K562 (cell line): Measurements from ENCODE around the gene CSF2. TPM values are rescaled to one million over a fixed set of nuclear protein-coding genes. Genes with fewer than 3 reads are reported as not detected.
A peak's percentile ranks its signal among the peaks of the same experiment; 100 is the strongest.

Experiments used
- ATAC-seq: fragments of 200-7000 bp; cut with Tn5 transposase; 3 replicates; pipeline ENCODE4 v1.9.1; 2020; ENCODE audit warnings: moderate library complexity
- BruUV-seq: library from RNA; stranded (reverse); fragments of 400-500 nt; replicated peaks from 2 replicates; lab custom pipeline; 2021; lab: Mats Ljungman, UMichigan
- CTCF ChIA-PET: fragments of 300-600 bp; formaldehyde crosslinking; extraction: SDS; loops from one replicate; lab custom pipeline; 2021; ENCODE audit warnings: low intra/inter-chr PET ratio; lab: Yijun Ruan, JAX
- POLR2A ChIA-PET: fragments of 300-600, 350-650 bp; sonication (Branson Sonifier 250); formaldehyde crosslinking; extraction: SDS; loops from one replicate; lab custom pipeline; 2021; ENCODE audit warnings: antibody characterized with exemption, inconsistent platforms; lab: Yijun Ruan, JAX
- DNase-seq, 4 experiments: peaks; one replicate each; pipeline versions ENCODE4 v3.0.0 to v3.0.0-alpha.2; 2011 to 2018; ENCODE audit warnings: low spot score in 3 of 4, mixed read lengths in 3 of 4; ENCODE audit errors: extremely low read depth in 1 of 4
- FAIRE-seq: peaks from 2 replicates; lab custom pipeline; 2011; peaks lifted over from hg19 to GRCh38; lab: Jason Lieb, UNC
- H2AFZ ChIP-seq: 2 replicates; pipeline ENCODE4 v1.6.0; 2011; ENCODE audit warnings: low read depth, low read length, control low read depth, inconsistent platforms
- H3K27ac ChIP-seq: fragments of 200-600 bp; 3 replicates; pipeline ENCODE4 v1.8.0; 2011; ENCODE audit warnings: low read depth, mild to moderate bottlenecking, control low read depth, inconsistent platforms, low read length, moderate library complexity, mixed read lengths; ENCODE audit errors: extremely low read depth
- H3K27me3 ChIP-seq, 2 experiments: fragments of 300-600 bp in 1 of 2; 2 replicates in 1 of 2; 3 replicates in 1 of 2; pipeline versions ENCODE4 v1.6.0 to v1.8.0; 2011; ENCODE audit warnings: inconsistent platforms in 2 of 2, low read length in 2 of 2, mild to moderate bottlenecking in 1 of 2, mixed read lengths in 1 of 2, moderate library complexity in 1 of 2; ENCODE audit not compliant: control insufficient read depth in 2 of 2, insufficient read depth in 2 of 2
- H3K36me3 ChIP-seq: fragments of 300-600 bp; 3 replicates; pipeline ENCODE4 v1.8.0; 2011; ENCODE audit warnings: mild to moderate bottlenecking, low read length, inconsistent platforms; ENCODE audit not compliant: control insufficient read depth, insufficient read depth
- H3K4me1 ChIP-seq, 2 experiments: fragments of 200-600 bp in 1 of 2; replicated peaks in 1 of 2; 2 replicates in 1 of 2; 3 replicates in 1 of 2; pipeline versions ENCODE4 v1.5.1 to v1.8.0; 2011; ENCODE audit warnings: inconsistent platforms in 2 of 2, low read length in 2 of 2, mild to moderate bottlenecking in 1 of 2, mixed read lengths in 1 of 2, moderate library complexity in 1 of 2; ENCODE audit not compliant: control insufficient read depth in 2 of 2, insufficient read depth in 2 of 2
- H3K4me2 ChIP-seq: 2 replicates; pipeline ENCODE4 v1.6.1; 2011; ENCODE audit warnings: low read length, control low read depth, inconsistent platforms, mixed read lengths; ENCODE audit not compliant: insufficient read depth
- H3K4me3 ChIP-seq: fragments of 200-600 bp; sonication (generic), shearing (Covaris generic); 2 replicates; pipeline ENCODE4 v1.5.1; 2016; ENCODE audit warnings: control low read depth, inconsistent platforms
- H3K79me2 ChIP-seq: fragments of 200-600 bp; 3 replicates; pipeline ENCODE4 v1.8.0; 2011; ENCODE audit warnings: low read length, inconsistent platforms; ENCODE audit not compliant: control insufficient read depth, insufficient read depth
- H3K9ac ChIP-seq, 2 experiments: 2 replicates each; pipeline versions ENCODE4 v1.6.0 to v1.6.1; 2011; ENCODE audit warnings: low read depth in 2 of 2, low read length in 2 of 2, control low read depth in 1 of 2, inconsistent platforms in 1 of 2, mild to moderate bottlenecking in 1 of 2, mixed read lengths in 1 of 2; ENCODE audit not compliant: insufficient read depth in 1 of 2
- H3K9me1 ChIP-seq: one replicate; pipeline ENCODE4 v1.6.0; 2011; ENCODE audit warnings: inconsistent platforms, mild to moderate bottlenecking, low read length, moderate library complexity; ENCODE audit not compliant: control insufficient read depth, insufficient read depth
- H3K9me3 ChIP-seq: replicated peaks from 2 replicates; pipeline ENCODE4 v1.5.1; 2011; ENCODE audit warnings: low read depth, low read length, inconsistent platforms; ENCODE audit not compliant: control insufficient read depth, insufficient read depth
- H4K20me1 ChIP-seq: replicated peaks from 2 replicates; pipeline ENCODE4 v1.6.1; 2011; ENCODE audit warnings: low read length, inconsistent platforms, mixed read lengths; ENCODE audit not compliant: control insufficient read depth, insufficient read depth
- ASH1L ChIP-seq: fragments of 450-650 bp; IDR thresholded peaks from 2 replicates; pipeline ENCODE4 v1.6.1; 2018; ENCODE audit warnings: borderline replicate concordance, mild to moderate bottlenecking, low read depth; ENCODE audit not compliant: partially characterized antibody
- CXXC5 ChIP-seq: fragments of 250-450 bp; sonication (Bioruptor Pico); IDR thresholded peaks from 2 replicates; pipeline ENCODE4 v1.8.0; 2022; ENCODE audit warnings: inconsistent platforms, mild to moderate bottlenecking, moderate library complexity
- DNMT1 ChIP-seq: fragments of 450-650 bp; IDR thresholded peaks from 2 replicates; pipeline ENCODE4 v1.6.1; 2016; ENCODE audit warnings: antibody characterized with exemption, mild to moderate bottlenecking
- POLR3G ChIP-seq: IDR thresholded peaks from 2 replicates; pipeline ENCODE4 v1.6.1; 2011; ENCODE audit not compliant: insufficient read length, insufficient replicate concordance; ENCODE audit errors: extremely low read depth
- RAD21 ChIP-seq, 2 experiments: fragments of 250-450 bp in 1 of 2; fragments of 450-650 bp in 1 of 2; sonication (Bioruptor Pico) in 1 of 2; formaldehyde crosslinking in 1 of 2; IDR thresholded peaks in 1 of 2; conservative IDR thresholded peaks in 1 of 2; 2 replicates each; pipeline versions ENCODE4 v1.4.0 to v1.8.0; 2020 to 2022; ENCODE audit warnings: mild to moderate bottlenecking in 2 of 2, moderate library complexity in 1 of 2
- RCOR1 ChIP-seq, 2 experiments: IDR thresholded peaks; 2 replicates each; pipeline ENCODE4 v1.6.1; 2012; ENCODE audit warnings: low read depth in 2 of 2, low read length in 2 of 2, borderline replicate concordance in 1 of 2, improper control_type of control experiment in 1 of 2
- SLC30A9 ChIP-seq: fragments of 250-450 bp; sonication (Bioruptor Pico); IDR thresholded peaks from 2 replicates; pipeline ENCODE4 v1.8.0; 2022; ENCODE audit warnings: mild to moderate bottlenecking, moderate library complexity
- ZC3H11A ChIP-seq: IDR thresholded peaks from 2 replicates; pipeline ENCODE4 v1.6.1; 2012; ENCODE audit warnings: low read depth, low read length, improper control_type of control experiment
- ZNF584 ChIP-seq: fragments of 200-800 bp; sonication (Bioruptor generic); IDR thresholded peaks from 2 replicates; pipeline ENCODE4 v1.6.1; 2016; ENCODE audit warnings: low read depth, mild to moderate bottlenecking, missing genetic modification characterization, missing compliant biosample characterization
- ZNF785 ChIP-seq: fragments of 250-450 bp; sonication (Bioruptor Pico); IDR thresholded peaks from 2 replicates; pipeline ENCODE4 v1.4.0; 2020; ENCODE audit warnings: mild to moderate bottlenecking
- WGBS: fragments of 100-300 bp; shearing (Covaris generic); methylation state at CpG from one replicate; pipeline ENCODE4 v1.1.6; 2016; ENCODE audit warnings: low coverage, mixed read lengths; ENCODE audit not compliant: insufficient coverage; ENCODE audit errors: missing lambda C conversion rate; 5-methylcytosine and 5-hydroxymethylcytosine counted together
- in situ Hi-C: fragments of 300-500 bp; cut with MboI; formaldehyde crosslinking; loops from 4 replicates; pipeline ENCODE4 v1.15.0; 2018; ENCODE audit warnings: inconsistent platforms, mixed read lengths
- intact Hi-C: fragments of 100-400 bp; cut with micrococcal nuclease; formaldehyde crosslinking; loops from 2 replicates; pipeline ENCODE4 v1.14.2; 2022
- polyA plus RNA-seq, 8 experiments: library from polyadenylated mRNA; depleted of rRNA in 4 of 8; stranded (reverse) in 5 of 8; unstranded in 3 of 8; fragments of >200 nt; fragmentation: Nextera tagmentation in 2 of 8; fragmentation: Illumina TruSeq in 1 of 8; extraction: Ambion mirVana in 2 of 8; extraction: Trizol in 1 of 8; gene quantifications; 2 replicates each; pipeline versions ENCODE4 v1.2.1 to v1.2.3, GENCODE V29; 2011 to 2014; ENCODE audit warnings: inconsistent platforms in 1 of 8, missing spikeins in 1 of 8
- total RNA-seq, 7 experiments: library from RNA; depleted of rRNA in 6 of 7; stranded (reverse); fragments of >200 nt in 6 of 7; fragmentation: Illumina TruSeq in 2 of 7; extraction: Trizol in 2 of 7; gene quantifications; 2 replicates each; pipeline versions ENCODE4 v1.2.1 to v1.2.3, GENCODE V29; 2011 to 2021; ENCODE audit warnings: low replicate concordance in 1 of 7
- TF ChIP-seq, protein P1 (sequence below): sonication (generic); formaldehyde crosslinking; IDR thresholded peaks from 2 replicates; pipeline ENCODE4 v1.8.1; 2023; ENCODE audit warnings: mild to moderate bottlenecking, missing genetic modification reagents, moderate library complexity
- TF ChIP-seq, protein P2 (sequence below): fragments of 250-450 bp; sonication (Bioruptor Pico); IDR thresholded peaks from 2 replicates; pipeline ENCODE4 v1.8.0; 2022; ENCODE audit warnings: inconsistent platforms, mild to moderate bottlenecking, moderate library complexity, borderline replicate concordance
- TF ChIP-seq, protein P3 (sequence below): fragments of 250-450 bp; sonication (Bioruptor Pico); IDR thresholded peaks from 2 replicates; pipeline ENCODE4 v1.5.0; 2021
- TF ChIP-seq, protein P4 (sequence below), 3 experiments: IDR thresholded peaks in 2 of 3; conservative IDR thresholded peaks in 1 of 3; 2 replicates each; pipeline ENCODE4 v1.5.1; 2011 to 2012; ENCODE audit warnings: low read length in 3 of 3, mild to moderate bottlenecking in 3 of 3, control low read depth in 2 of 3, improper control_type of control experiment in 1 of 3, inconsistent platforms in 1 of 3, low read depth in 1 of 3, mixed read lengths in 1 of 3, moderate library complexity in 1 of 3; ENCODE audit not compliant: insufficient read depth in 2 of 3

The CSF2 gene
- total and polyA plus RNA-seq, 9 of the 15 experiments (the other 6 are each of a cell fraction or from before 2014, with no cell fraction given), result 0.25 to 0.29 TPM; not detected in 7

DNA sequence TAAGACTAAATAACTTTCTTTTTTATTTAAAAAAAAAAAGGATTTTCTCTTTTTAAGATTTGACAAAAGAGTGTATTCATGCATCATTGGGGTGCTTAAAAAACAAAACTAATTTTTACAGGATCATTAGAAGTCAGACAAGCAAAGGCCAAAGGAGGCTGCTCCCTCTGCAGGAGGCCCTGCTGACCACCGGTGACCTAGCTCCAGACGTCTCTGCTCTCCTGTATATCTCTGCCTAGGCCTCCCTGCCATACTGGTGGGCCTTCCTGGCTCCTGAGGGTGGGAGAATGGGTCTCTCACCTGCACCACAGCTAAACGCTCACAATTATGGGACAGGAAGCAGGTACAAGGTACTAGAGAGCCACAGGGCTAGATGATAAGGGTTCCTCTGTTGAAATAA, 36.6 kb downstream of the CSF2 start:
- intact Hi-C loops (loop anchor here (5.0 kb wide), 1 partner anchor 38 kb away; the partner anchor contains the start of gene CSF2), in situ Hi-C loops (no loop called here)
- Histone ChIP-seq H3K9me3 (0 out of 2 replicates have a peak, but pooled peaks cover 5% of the 10 kb centered on the region), H3K27me3 (no peaks in the 10 kb centered on the region), H3K36me3 (no peaks in the 10 kb centered on the region; the same call in 2 of the 3 replicates), H2AFZ (no peak overlapping the region), H4K20me1 (no peaks in the 10 kb centered on the region), H3K4me1 (peaks cover 8 to 24% of the 10 kb centered on the region in 2 experiments; a peak in 4 of 5 replicates), H3K9me1 (no peaks in the 10 kb centered on the region), H3K79me2 (no peaks in the 10 kb centered on the region), H3K4me2 (no peak overlapping the region), H3K9ac (no peak overlapping the region), H3K4me3 (no peak overlapping the region), H3K27ac (no peak overlapping the region; the same call in 2 of the 3 replicates)
- TF ChIP-seq, protein P1, sequence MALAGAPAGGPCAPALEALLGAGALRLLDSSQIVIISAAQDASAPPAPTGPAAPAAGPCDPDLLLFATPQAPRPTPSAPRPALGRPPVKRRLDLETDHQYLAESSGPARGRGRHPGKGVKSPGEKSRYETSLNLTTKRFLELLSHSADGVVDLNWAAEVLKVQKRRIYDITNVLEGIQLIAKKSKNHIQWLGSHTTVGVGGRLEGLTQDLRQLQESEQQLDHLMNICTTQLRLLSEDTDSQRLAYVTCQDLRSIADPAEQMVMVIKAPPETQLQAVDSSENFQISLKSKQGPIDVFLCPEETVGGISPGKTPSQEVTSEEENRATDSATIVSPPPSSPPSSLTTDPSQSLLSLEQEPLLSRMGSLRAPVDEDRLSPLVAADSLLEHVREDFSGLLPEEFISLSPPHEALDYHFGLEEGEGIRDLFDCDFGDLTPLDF (CRISPR knock-in tag), result no peak
- TF ChIP-seq CXXC5, result no peak
- TF ChIP-seq, protein P2, sequence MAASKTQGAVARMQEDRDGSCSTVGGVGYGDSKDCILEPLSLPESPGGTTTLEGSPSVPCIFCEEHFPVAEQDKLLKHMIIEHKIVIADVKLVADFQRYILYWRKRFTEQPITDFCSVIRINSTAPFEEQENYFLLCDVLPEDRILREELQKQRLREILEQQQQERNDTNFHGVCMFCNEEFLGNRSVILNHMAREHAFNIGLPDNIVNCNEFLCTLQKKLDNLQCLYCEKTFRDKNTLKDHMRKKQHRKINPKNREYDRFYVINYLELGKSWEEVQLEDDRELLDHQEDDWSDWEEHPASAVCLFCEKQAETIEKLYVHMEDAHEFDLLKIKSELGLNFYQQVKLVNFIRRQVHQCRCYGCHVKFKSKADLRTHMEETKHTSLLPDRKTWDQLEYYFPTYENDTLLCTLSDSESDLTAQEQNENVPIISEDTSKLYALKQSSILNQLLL, result no peak
- TF ChIP-seq, protein P3, sequence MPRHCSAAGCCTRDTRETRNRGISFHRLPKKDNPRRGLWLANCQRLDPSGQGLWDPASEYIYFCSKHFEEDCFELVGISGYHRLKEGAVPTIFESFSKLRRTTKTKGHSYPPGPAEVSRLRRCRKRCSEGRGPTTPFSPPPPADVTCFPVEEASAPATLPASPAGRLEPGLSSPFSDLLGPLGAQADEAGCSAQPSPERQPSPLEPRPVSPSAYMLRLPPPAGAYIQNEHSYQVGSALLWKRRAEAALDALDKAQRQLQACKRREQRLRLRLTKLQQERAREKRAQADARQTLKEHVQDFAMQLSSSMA (CRISPR knock-in tag), result no peak
- no peak for TF ChIP-seq ZC3H11A
- no peak for TF ChIP-seq ZNF584
- TF ChIP-seq, protein P4, sequence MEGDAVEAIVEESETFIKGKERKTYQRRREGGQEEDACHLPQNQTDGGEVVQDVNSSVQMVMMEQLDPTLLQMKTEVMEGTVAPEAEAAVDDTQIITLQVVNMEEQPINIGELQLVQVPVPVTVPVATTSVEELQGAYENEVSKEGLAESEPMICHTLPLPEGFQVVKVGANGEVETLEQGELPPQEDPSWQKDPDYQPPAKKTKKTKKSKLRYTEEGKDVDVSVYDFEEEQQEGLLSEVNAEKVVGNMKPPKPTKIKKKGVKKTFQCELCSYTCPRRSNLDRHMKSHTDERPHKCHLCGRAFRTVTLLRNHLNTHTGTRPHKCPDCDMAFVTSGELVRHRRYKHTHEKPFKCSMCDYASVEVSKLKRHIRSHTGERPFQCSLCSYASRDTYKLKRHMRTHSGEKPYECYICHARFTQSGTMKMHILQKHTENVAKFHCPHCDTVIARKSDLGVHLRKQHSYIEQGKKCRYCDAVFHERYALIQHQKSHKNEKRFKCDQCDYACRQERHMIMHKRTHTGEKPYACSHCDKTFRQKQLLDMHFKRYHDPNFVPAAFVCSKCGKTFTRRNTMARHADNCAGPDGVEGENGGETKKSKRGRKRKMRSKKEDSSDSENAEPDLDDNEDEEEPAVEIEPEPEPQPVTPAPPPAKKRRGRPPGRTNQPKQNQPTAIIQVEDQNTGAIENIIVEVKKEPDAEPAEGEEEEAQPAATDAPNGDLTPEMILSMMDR (IDR thresholded peaks at IDR 0.05 in 2 of 3, conservative IDR thresholded peaks at IDR 0.05 in 1 of 3; ENCODE audit: insufficient read depth in 2 of 3, low read depth in 1 of 3, low read length in 3 of 3), result peak in 2 of 3 experiments; percentile 5 to 27; a peak in 2 of 6 replicates
- TF ChIP-seq SLC30A9 (CRISPR knock-in tag), result no peak
- no peak for TF ChIP-seq RCOR1 (IDR thresholded peaks at IDR 0.05; ENCODE audit: borderline replicate concordance in 1 of 2, low read depth in 2 of 2, low read length in 2 of 2)
- no peak for TF ChIP-seq DNMT1
- TF ChIP-seq ASH1L, result no peak
- TF ChIP-seq RAD21 (CRISPR knock-in tag; conservative IDR thresholded peaks at IDR 0.05 in 1 of 2, IDR thresholded peaks at IDR 0.05 in 1 of 2), result peak in 1 of 2 experiments; percentile 36; a peak in 1 of 4 replicates
- no peak for TF ChIP-seq ZNF785 (CRISPR knock-in tag)
- TF ChIP-seq POLR3G, result no peak
- WGBS, result 8% methylated on average over 3 of the region's 3 CpGs
- FAIRE-seq (no peak), ATAC-seq (peak; percentile 73), DNase-seq (no peak)
- CTCF ChIA-PET, result interaction anchor here (1.0 kb wide), 1 partner anchor 44 kb away, joined by 3 read pairs; no protein-coding TSS in a partner anchor
- POLR2A ChIA-PET, result no interaction called here
- BruUV-seq, result no TSS peak
